Left kidney (tissue), 2 donors: ENCODE results near the gene DCAF7. TPM values are rescaled to one million over a fixed set of nuclear protein-coding genes. Genes with fewer than 3 reads are reported as not detected.

Experiments
- DNase-seq: peaks from one replicate; pipeline ENCODE4 v3.0.0-alpha.2; 2013
- polyA plus RNA-seq: library from polyadenylated mRNA; unstranded; fragments of 120-200 nt; gene quantifications from one replicate; pipeline ENCODE4 v1.2.1, GENCODE V29; 2013; ENCODE audit not compliant: insufficient read length

The DCAF7 gene
- polyA plus RNA-seq, 1 donor: 117 TPM

DNA sequence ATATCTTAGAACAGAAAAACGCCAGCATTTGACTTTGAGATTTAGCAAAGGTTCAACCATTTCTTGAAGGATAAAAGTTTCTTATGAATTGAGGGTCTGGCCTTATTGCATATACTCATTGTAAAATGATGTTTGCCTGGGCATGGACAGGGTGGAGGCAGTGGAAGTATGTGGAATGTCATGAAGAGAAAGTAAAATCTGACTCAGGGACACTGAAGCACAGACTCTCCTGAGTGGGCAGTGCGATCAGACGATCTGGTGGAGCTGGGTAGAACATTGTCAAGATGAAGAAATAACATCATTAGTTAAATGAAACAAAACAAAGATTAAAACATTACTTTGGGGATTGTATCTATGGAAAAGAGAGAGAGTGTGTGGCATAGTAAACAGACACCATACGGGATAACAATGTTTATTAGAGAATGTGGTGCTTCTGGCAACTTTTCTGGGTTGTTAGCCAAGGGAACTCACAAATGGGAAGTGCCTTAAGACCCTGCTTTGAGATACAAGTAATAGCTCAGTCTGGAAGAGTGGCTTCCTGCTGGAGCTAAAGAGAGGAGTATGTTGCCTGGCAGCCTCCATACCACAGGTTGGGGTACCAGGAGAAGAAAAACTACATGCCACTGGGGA is 76.4 kb downstream of the DCAF7 start:
- DNase-seq: no peak

DNA sequence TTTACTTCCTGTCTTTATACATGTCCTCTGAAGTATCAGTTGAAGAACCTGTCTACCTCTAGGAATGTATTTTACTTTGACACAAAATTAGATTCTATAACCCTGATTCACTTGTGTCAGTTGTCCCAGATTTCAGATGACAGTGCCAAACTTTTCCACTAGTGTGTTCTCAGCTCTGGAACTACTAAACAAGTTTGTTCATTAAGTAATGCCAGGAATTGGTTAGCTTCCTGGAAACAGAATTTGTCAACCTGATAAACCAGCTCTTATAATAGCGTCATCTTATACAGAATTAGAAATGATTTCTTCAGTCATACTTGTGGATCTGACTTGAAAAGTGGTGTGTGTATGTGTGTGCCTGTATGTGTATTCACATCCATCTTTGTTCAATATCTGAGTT is 79.3 kb downstream of the DCAF7 start:
- no peak for DNase-seq

DNA sequence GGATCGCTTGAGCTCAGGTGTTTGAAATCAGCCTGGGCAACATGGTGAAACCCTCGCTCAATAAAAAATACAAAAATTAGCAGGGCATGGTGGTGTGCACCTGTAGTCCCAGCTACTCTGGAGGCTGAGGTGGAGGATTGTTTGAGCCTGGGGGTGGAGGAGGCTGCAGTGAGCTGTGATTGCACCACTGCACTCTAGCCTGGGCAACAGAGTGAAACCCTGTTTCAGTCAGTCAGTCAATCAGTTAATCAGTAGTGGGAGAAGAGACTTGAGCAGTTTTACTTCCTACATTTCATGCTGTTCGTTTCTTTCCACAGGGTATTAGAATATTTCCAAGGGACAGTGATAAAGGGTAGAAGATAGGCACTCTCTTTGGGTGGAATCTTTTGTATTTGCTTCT is 80.8 kb downstream of the DCAF7 start:
- DNase-seq: no peak

DNA sequence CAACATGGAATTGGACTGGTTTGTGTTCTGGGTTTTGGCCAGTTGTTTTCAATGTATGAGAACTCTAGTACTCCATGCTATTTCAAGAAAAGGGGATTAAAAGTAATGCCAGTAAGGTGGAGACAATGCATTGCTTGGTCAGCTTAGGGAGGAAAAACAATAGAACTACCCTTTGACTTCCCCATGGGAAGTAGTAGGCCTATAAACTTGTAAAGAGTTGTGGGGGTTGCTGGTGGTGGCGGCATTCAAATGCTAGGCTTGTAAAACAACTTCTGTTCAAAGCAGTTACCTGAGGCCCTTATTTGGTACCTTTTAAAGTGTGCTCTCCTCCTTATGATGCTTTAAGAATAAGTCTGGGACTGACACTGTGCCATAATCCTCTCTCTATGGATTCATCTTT is 81.3 kb downstream of the DCAF7 start:
- DNase-seq: no peak

DNA sequence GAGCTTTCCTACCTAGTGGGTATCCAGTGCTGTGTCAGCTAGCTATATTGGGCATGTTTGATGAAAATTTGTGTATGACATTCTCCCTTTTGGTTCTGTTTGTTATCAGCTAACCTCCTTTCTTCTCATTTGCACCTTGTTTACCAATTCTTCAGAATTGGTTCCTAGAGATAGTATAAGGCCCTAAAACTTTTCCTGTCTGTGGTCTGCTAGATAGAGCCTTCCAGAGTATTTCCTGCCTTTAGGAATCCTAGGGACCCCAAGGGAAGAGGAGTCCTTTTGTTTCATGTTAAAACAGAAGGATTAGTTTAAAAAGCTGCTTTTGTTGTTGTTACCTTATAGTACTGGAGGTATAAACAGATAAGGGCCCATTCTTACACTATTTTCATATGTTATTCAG is 83.5 kb downstream of the DCAF7 start:
- no peak for DNase-seq

DNA sequence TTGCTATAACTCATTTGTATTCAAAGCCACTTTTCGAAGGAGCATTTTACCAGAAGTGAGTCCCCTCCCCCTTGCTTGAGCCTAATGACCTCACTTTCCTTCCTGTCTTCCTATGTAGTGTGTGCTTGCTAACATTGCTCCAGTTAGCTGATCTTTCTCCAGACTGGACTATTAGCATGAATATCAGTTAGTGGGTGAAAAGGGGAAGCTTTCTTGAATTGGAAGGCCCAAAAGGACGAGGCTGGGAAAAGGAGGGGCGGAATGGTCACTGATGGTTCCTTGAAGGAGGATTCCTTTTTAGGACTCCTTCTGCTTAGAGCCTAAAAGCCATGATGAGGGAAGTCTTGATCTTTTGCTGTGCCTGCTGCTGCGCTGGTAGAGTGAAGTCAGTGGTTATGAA is 83.9 kb downstream of the DCAF7 start:
- no peak for DNase-seq

DNA sequence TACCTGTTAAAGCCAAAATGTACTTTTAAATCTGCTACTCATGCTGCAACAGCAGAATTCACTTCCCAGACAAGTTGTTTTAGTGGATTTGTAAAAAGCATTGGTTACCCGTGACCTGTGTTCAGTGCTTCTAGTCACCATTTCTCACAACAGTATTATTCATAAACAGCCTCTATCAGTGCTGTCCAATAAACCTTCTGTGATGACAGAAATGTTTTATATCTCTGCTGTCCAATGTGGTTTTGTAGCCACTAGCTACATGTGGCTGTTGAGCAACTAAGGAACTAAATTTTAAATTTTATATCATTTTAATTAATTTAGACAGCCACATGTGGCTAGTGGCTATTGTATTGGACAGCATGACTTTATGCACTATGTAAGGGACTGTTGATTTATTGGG is 84.5 kb downstream of the DCAF7 start:
- DNase-seq: no peak

DNA sequence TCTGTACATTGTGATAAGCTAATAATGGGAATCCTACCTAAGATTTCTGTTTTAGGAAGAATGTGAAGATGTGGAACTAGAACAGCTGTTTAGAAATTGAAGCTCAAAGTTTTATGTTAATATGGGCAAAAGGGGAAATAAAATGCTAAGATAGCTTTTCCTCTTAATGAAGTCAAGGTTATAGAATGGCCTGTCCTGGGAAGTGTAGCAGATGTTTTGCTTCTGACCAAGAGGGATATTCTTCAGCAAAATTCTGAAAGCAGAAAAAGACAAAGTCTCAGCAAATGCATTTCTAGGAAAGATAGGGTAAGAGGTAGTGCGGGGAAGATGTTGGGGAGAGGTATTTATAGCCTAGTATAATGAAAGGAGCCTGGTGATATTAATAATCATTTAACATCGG is 85.0 kb downstream of the DCAF7 start:
- DNase-seq: no peak

DNA sequence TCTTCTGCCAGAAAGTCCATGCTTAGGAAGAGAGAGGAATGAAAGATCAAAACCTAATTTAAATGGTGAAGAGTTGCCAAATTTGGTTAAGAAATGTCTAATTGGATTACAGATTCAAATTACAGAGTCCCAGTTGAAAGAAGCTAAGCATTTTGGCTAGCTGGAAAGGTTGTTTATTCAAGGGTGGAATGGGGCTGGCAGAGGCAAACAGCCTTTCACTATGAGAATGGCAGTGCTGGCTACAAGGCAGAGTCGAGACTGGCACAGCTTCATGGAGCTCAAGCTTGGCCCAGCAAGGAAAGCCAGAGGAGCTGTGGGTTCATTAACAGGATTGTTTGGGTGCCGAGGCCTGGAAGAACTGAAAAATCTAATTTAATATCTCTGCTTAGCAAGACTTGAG is 85.5 kb downstream of the DCAF7 start:
- DNase-seq: no peak

DNA sequence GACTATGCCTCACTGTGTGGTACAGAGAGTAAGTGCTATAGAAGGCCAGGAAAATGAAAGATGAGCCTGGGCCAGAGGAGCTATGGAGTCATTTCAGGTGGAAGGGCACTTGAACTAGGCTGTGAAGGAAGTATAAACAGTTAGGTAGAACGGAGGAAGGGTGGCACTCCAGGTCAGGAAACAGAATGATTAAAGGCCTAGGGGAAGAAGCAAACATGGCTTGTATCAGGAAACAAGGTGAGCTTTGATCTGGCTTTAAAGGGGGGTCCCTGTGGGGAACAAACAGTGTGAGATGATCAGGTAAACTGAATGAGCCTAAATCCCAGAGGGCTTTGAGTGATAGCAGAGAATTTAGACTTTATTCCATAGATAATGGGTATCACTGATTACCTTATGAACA is 88.8 kb downstream of the DCAF7 start:
- no peak for DNase-seq

DNA sequence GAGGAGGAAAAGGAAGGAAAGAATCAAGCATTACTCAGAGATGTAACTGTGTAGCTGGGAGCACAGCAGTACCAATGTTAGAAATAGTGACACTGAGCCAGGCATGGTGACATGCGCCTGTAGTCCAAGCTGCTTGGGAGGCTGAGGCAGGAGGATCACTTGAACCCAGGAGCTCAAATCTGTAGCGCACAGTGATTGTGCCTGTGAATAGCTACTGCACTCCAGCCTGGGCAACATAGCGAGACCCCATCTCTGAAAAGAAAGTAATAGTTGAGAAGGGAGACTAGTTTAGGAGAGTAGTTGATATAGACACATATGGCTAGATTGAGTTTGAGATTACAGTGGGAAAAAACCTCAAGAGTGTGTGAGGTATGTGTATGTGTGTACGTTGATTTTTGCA is 89.8 kb downstream of the DCAF7 start:
- DNase-seq: no peak

DNA sequence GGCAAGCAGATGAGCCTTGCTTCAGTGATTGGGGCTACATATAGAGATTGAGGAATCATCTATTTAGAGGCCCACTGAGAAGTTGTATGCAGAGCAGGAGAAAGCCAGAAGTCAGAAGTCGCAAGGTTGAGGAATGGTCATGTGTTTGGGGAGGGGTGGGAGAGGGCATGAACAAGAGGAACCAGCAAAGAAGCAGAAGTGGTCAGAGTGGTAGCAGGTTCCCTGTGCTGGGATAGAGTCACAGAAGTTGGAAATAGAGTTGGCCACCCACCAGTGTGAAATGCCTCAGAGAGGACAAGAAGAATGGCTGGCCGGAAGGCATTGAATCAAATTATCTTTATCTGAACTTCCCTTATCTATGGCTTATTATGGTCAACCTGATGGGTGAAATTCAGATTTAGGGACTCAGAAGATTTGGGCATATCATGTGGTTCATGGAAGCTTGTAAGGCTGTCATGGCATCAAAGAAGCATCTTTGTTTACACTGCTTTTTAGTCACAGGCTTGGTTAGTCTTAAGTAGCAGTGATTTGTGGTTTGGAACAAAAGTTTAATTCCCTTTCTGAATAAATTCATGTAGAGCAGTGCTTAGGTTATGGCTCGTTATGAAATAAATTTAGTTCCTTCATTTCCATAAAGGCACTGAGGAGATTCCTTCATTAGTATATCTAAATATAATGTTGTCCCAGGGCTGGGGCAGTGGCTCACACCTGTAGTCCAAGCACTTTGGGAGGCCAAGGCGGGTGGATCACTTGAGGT is 91.6 kb downstream of the DCAF7 start:
- DNase-seq: no peak

Other genes starting within 250 kb of the DCAF7 start
- gene CYB561, start 104.2 kb upstream of the DCAF7 start, polyA plus RNA-seq: 24.7 TPM
- gene ACE, start 73.4 kb upstream of the DCAF7 start, polyA plus RNA-seq: 15.5 TPM
- gene KCNH6, start 27.1 kb upstream of the DCAF7 start, polyA plus RNA-seq: 2.2 TPM
- gene TACO1, start 50.4 kb downstream of the DCAF7 start, polyA plus RNA-seq: 26.1 TPM
- gene MAP3K3, start 71.9 kb downstream of the DCAF7 start, polyA plus RNA-seq: 33.8 TPM
- 22.9 TPM for gene LIMD2, start 149.6 kb downstream of the DCAF7 start, polyA plus RNA-seq
- gene STRADA, start 191.3 kb downstream of the DCAF7 start, polyA plus RNA-seq: 92.9 TPM
- 110 TPM for gene CCDC47, start 223.1 kb downstream of the DCAF7 start, polyA plus RNA-seq
- gene DDX42, start 223.7 kb downstream of the DCAF7 start, polyA plus RNA-seq: 254 TPM